ENCODE measurements around the gene CLIP4. TPM values are rescaled to one million over a fixed set of nuclear protein-coding genes. Genes with fewer than 3 reads are reported as not detected.
A peak's percentile ranks its signal among the peaks of the same experiment; 100 is the strongest.

Gene CLIP4
- total RNA-seq, 1 experiment from 2014 or later: 19.6 TPM

DNA sequence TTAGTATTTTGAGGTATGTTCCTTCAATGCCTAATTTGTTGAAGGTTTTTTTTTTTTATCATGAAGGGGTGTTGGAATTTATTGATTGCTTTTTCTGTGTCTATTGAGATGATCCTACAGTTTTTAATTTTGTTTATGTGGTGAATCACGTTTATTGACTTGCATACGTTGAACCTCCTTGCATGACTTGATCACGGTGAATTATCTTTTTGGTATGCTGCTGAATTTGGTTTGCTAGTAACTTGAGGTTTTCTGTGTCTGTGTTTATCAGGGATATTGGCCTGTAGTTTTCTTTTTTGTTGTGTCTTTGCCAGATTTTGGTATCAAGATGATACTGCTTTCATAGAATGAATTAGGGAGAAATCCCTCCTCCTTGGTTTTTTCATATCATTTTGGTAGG lies 23.9 kb downstream of the CLIP4 start:
- peaks cover 8% of the 10 kb centered on the region for H3K36me3 ChIP-seq
- H3K9me3 ChIP-seq (replicated peaks): peaks cover 9% of the 10 kb centered on the region
- peaks cover 10% of the 10 kb centered on the region for H3K4me1 ChIP-seq
- H3K4me3 ChIP-seq: no peak overlapping the region
- no peaks in the 10 kb centered on the region for H3K27me3 ChIP-seq
- DNase-seq: no peak
- H3K27ac ChIP-seq: no peak overlapping the region

DNA sequence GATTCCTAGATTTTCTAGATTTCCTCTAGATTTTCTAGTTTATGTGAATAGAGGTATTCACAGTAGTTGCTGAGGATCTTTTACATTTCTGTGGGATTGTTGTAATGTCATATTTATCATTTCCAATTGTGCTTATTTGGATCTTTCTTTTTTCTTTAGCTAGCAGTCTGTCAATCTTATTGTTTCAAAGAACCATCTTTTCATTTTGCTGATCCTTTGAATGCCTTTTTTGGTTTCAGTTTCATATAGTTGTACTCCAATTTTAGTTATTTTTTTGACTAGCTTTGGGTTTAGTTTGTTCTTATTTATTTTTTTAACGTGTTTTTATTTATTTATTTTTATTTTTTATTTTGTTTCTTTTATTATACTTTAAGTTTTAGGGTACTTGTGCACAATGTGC lies 24.5 kb downstream of the CLIP4 start:
- Histone ChIP-seq H3K4me3 (no peak overlapping the region), H3K27me3 (no peaks in the 10 kb centered on the region), H3K9me3 (replicated peaks) (peaks cover 9% of the 10 kb centered on the region), H3K4me1 (peaks cover 10% of the 10 kb centered on the region), H3K36me3 (peaks cover 12% of the 10 kb centered on the region), H3K27ac (no peak overlapping the region)
- no peak for DNase-seq

DNA sequence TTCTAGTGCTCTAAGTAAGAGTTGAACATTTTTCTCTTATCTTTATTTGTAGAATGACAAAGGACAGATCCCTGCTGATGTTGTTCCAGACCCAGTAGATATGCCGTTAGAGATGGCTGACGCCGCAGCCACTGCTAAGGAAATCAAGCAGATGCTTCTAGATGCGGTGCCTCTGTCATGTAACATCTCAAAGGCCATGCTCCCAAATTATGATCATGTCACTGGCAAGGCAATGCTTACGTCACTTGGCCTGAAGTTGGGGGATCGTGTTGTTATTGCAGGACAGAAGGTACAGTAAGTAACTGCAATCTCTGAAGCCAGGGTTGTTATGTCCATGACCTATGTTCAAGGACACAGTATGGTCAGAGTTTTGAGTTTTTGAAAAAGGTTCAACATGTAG lies 28.4 kb downstream of the CLIP4 start:
- peaks cover 9% of the 10 kb centered on the region for H3K9me3 ChIP-seq (replicated peaks)
- peaks cover 10% of the 10 kb centered on the region for H3K4me1 ChIP-seq
- H3K4me3 ChIP-seq: no peak overlapping the region
- no peak for DNase-seq
- no peaks in the 10 kb centered on the region for H3K27me3 ChIP-seq
- peaks cover 12% of the 10 kb centered on the region for H3K36me3 ChIP-seq
- H3K27ac ChIP-seq: no peak overlapping the region

DNA sequence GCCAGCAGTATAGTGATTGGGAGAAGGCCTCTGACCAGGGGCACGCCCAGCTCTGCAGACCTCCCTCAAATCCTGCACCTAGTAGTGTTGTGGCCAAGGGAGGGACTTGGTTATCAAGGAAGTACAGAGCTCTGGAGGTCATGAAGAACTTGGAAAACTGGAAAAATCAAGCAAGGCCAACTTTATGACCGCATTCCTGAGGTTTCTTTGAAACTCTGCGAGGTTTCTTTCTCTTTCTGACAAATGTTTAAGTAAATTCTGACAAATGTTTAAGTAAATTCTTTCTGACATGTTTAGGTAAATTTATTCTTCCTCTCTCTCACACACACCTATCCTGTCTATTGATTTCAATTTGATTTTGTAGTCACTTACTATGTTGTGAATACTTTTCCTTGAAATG lies 31.0 kb downstream of the CLIP4 start:
- no peaks in the 10 kb centered on the region for H3K27me3 ChIP-seq
- H3K4me3 ChIP-seq: no peak overlapping the region
- H3K27ac ChIP-seq: no peak overlapping the region
- H3K9me3 ChIP-seq (replicated peaks): no peaks in the 10 kb centered on the region
- no peak for DNase-seq
- peaks cover 8% of the 10 kb centered on the region for H3K36me3 ChIP-seq
- H3K4me1 ChIP-seq: peaks cover 4% of the 10 kb centered on the region

DNA sequence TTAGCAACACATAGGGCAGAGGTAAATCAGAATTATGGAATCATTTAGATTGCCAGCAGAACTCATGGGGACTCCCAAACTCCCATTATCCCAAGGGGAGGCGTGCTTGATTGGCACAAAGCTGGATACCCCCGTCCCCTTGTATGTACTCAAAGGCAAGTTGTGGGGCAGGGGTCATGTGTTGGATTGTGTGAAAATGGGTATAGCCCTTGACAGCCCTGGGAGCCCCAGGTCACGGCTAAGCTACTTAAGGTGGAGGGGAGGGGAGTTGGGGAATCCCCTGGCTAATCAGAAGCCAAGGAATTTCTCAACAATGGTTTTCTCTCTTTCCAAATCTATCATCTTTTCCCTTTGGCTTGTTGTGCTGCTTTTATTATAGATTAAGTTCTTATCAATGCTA lies 32.7 kb downstream of the CLIP4 start:
- no peak for DNase-seq
- H3K27me3 ChIP-seq: no peaks in the 10 kb centered on the region
- no peaks in the 10 kb centered on the region for H3K4me1 ChIP-seq
- no peak overlapping the region for H3K27ac ChIP-seq
- no peaks in the 10 kb centered on the region for H3K9me3 ChIP-seq (replicated peaks)
- H3K4me3 ChIP-seq: no peak overlapping the region
- H3K36me3 ChIP-seq: peaks cover 8% of the 10 kb centered on the region

DNA sequence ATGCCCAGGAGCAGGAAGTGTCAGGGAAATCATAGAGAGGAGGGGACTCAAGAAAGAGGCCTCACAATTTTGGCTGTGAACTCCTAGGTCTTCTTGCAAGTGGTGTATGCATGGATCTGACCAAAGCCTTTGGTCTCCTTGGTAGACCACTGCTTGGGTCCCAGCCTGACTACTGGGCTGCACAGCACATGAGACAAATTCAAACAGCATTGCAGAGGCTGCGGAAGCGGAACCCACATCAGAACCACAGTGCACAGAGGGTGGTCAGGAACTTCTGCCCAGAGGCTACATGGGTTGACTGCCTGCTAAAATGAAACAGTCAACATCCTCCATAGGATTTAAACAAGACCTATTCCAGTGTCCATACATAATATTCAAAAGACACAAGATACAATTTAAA lies 39.4 kb downstream of the CLIP4 start:
- H3K36me3 ChIP-seq: peaks cover 7% of the 10 kb centered on the region
- H3K27me3 ChIP-seq: no peaks in the 10 kb centered on the region
- no peaks in the 10 kb centered on the region for H3K9me3 ChIP-seq (replicated peaks)
- no peak for DNase-seq
- H3K4me3 ChIP-seq: no peak overlapping the region
- no peak overlapping the region for H3K27ac ChIP-seq
- no peaks in the 10 kb centered on the region for H3K4me1 ChIP-seq

DNA sequence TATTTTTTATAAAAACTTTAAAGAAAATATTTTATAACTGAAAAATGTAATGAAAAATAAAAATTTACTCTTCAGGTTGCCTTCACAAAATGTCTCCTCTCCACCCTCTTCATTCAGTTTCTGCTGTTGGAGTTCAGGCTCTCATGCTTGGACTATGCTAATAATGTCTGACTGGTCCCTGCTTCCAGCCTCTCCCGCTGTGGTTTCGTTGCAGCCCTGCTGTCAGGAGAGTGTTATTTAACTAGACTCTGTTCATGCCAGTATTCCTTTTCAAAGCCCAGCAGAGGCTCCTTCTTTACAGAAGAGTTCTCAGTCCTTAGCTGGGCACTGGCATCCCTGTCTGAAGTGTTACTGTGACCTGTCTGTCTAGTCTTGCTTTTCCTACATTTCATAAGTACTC lies 40.4 kb downstream of the CLIP4 start:
- Histone ChIP-seq H3K4me1 (no peaks in the 10 kb centered on the region), H3K4me3 (no peak overlapping the region), H3K27ac (no peak overlapping the region), H3K36me3 (peaks cover 7% of the 10 kb centered on the region), H3K9me3 (replicated peaks) (no peaks in the 10 kb centered on the region), H3K27me3 (no peaks in the 10 kb centered on the region)
- no peak for DNase-seq

DNA sequence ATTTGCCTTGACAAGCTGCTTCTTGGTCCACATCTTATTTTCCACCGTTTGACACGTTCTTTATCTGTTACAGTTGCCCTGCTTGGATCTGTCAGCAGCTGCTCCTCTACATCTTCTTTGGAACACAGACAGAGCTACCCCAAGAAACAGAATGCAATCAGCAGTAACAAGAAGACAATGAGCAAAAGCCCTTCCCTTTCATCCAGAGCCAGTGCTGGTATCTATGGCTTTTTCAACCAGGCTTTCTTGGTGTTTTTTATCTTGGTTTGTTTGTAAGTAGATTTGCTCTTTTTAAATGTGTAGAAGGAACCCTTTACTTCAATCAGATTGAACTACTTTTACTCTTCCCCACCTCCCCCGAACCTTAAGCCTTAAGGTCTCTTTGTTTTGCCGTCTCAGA lies 41.9 kb downstream of the CLIP4 start:
- H3K4me1 ChIP-seq: no peaks in the 10 kb centered on the region
- no peak overlapping the region for H3K27ac ChIP-seq
- no peaks in the 10 kb centered on the region for H3K9me3 ChIP-seq (replicated peaks)
- H3K36me3 ChIP-seq: peaks cover 7% of the 10 kb centered on the region
- H3K27me3 ChIP-seq: no peaks in the 10 kb centered on the region
- no peak overlapping the region for H3K4me3 ChIP-seq
- no peak for DNase-seq

DNA sequence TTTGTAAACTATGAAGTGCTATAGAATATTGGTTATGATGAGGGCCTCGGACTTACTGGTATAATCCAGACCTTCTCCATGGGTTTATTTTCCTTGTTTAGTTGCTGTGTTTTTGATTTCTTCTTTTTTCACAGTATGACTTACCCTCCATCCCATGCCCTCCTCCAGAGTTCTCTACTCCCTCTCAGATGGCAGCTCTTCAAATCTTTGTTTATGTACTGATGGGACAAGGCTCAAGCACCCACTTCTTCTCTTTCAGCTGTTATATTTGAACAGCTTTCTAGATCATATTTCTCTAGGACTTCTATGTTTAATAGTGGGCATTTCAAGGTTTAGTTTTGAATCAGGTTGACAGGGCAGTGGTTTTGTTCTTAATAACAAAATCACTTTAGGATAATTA lies 43.9 kb downstream of the CLIP4 start:
- no peak overlapping the region for H3K27ac ChIP-seq
- no peak overlapping the region for H3K4me3 ChIP-seq
- H3K4me1 ChIP-seq: no peaks in the 10 kb centered on the region
- peaks cover 7% of the 10 kb centered on the region for H3K36me3 ChIP-seq
- DNase-seq: peak in 1 of 2 experiments; percentile 35
- no peaks in the 10 kb centered on the region for H3K9me3 ChIP-seq (replicated peaks)
- H3K27me3 ChIP-seq: no peaks in the 10 kb centered on the region

DNA sequence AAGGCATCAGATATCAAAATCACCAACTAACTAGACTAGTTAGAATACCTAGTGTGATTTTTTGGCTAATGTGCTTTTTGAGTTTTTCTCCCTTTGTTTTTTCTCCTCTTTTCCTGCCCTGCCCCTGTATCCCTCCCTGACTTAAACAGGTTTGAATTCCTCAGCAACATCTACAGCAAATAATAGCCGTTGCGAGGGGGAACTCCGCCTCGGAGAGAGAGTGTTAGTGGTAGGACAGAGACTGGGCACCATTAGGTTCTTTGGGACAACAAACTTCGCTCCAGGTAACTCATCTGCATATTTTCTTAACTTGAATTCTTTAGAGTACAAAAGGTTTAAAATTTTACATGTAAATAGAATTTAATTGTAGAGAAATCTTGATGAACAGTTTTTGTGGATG lies 45.0 kb downstream of the CLIP4 start:
- Histone ChIP-seq H3K4me1 (no peaks in the 10 kb centered on the region; the same call in 1 of the 2 replicates), H3K9me3 (replicated peaks) (no peaks in the 10 kb centered on the region), H3K27ac (no peak overlapping the region), H3K36me3 (peaks cover 7% of the 10 kb centered on the region), H3K4me3 (no peak overlapping the region), H3K27me3 (no peaks in the 10 kb centered on the region)
- no peak for DNase-seq

DNA sequence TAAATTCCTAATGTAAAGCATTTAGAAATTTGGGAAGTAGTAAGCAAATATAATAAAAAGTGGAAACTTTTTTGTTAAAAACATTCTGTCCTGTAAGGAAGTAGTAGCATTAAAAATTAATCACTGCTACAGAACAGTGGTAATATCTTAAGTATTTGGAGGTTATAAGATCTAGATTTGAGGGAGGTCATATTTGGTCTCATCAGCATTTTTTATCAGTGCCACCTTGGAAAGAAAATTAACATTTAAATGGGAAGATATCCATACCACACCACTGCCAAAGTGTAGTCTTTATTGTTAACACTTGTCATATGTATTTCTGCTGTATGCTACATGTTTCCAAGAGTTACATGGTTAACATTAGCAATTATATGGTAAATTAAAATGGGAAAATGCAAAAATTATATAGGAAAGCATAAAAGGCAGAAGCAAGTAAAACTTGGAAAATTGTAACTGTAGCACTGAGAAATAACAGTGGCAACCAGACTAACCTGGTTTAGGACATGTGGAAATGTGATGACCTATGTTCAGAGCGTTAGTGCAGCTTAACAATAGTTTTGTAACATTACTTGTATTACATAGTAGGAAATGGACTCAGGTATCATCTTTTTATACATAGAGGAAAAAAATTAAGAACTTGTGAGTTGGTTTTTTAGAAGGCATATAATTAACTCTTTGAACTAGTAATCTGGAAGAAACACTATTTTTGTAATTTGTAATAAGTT lies 47.2 kb downstream of the CLIP4 start:
- Histone ChIP-seq H3K9me3 (replicated peaks) (no peaks in the 10 kb centered on the region), H3K4me1 (peaks cover 2% of the 10 kb centered on the region), H3K27ac (no peak overlapping the region), H3K4me3 (no peak overlapping the region), H3K27me3 (no peaks in the 10 kb centered on the region), H3K36me3 (peaks cover 5% of the 10 kb centered on the region)
- DNase-seq: no peak

DNA sequence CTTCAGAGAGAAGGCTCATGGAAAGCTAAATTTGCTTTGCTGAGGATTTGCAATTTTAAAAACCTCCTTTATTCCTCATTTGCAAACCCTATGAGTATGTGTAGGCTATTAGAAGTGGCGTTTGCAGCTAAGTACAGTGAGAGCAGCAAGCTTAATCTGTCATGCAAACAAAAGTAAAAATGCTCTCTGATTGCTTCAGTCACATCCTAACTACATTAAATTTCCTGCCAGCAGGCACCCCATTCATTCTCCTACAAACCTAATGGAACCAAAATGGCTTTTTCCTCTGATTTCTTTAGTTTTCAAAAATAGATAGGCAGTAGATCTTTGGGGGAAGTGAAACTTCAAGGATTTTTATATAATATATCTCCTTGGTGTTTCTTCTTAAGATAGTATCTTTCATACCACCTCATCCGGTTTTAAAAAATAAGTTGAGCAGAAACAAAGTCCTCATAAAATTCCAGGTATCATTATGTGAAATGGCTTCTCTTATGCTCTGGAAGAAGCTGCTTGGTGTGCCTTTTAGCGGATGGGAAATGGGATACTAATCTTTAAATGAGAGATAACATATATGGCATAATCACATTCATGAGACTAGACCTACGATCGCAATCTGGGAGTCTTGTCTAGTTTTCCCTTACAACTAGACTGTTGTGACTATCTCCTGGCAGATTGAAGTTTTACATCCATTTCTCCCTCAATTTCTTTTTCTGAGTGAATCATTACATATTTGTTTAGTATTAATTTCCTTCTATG lies 49.1 kb downstream of the CLIP4 start:
- Histone ChIP-seq H3K4me1 (peaks cover 2% of the 10 kb centered on the region), H3K9me3 (replicated peaks) (no peaks in the 10 kb centered on the region), H3K27ac (no peak overlapping the region), H3K27me3 (no peaks in the 10 kb centered on the region), H3K36me3 (peaks cover 3% of the 10 kb centered on the region; the same call in 1 of the 2 replicates), H3K4me3 (no peak overlapping the region)
- DNase-seq: no peak

DNA sequence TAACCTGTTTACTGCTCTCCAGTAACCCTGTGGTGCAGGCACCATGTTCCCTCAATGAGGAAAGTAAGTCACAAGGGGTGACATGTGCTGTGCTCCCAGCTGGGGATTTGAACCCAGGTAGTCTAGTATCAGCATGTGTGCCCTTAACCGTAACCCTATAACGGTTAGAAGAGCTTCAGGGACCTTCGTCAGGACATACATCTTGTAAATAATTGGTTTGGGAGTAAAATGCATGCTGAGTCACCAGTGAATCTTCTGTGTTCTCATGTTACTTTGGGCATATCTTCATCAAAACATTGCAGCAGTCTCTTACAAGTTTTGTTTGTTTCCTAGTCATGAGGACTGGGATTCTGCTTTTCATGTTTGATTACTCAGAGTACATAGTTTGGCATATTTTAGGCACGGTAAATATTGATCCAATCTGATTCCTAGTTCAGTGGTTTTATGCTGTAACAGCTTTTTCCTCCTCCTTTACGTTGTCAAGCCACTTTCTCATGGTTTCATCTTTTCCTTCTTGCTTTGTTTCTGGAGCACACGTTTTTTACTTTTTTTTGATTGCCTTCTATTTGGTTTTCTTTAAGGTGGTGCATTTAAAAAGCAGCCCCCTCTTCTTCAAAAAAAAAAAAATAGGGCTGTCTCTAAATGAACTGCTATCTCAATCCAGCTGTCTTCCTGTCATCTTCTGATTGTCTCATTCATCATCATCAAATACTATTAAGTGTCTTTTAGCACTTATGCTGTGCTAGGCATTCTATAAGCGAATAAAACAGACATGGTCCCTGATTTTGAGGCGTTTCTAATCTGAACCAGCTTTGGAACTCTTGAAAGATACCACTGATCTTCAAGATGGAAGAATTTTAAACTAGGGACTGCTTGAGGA lies 50.4 kb downstream of the CLIP4 start:
- Histone ChIP-seq H3K27me3 (no peaks in the 10 kb centered on the region), H3K27ac (no peak overlapping the region), H3K4me1 (peaks cover 2% of the 10 kb centered on the region), H3K9me3 (replicated peaks) (no peaks in the 10 kb centered on the region), H3K4me3 (no peak overlapping the region), H3K36me3 (peaks cover 3% of the 10 kb centered on the region; the same call in 1 of the 2 replicates)
- peak; percentile 13 to 59 for DNase-seq

DNA sequence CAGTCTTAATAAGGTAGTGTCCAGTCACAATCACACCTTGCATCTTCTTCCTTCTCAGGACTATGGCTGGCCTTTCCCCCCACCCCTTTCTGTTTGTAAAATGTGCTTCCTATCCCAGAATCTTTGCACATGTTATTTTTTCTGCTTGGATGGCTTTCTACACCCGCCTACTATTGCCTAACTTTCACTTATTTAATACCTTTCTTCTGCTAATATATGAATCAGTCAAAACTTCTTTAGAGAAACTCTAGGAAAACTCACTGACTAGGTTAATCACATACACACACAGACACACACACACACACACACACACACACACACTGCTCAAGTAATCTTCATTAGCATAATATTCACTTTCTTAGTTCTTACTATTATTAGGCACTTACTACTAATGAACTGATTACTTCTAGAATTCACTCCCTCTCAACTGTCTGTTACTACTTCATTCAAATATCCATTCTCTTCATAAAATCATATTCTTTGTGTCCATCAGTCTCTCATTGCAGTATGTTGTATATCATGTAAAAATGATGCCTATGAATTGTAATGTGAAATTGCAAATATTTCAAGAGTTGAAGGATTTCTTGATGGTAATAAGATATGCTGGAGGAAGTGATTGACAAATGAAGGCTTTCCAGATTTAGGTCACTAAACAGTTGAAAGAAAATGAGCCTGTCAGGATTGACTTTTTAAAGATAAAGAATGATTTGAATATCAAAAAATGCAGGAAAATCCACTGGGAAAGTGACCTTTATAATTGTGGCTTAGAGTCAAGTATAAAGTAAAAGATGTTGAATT lies 51.2 kb downstream of the CLIP4 start:
- no peak for DNase-seq
- H3K4me3 ChIP-seq: no peak overlapping the region
- no peak overlapping the region for H3K27ac ChIP-seq
- no peaks in the 10 kb centered on the region for H3K9me3 ChIP-seq (replicated peaks)
- H3K4me1 ChIP-seq: peaks cover 2% of the 10 kb centered on the region
- H3K36me3 ChIP-seq: peaks cover 3% of the 10 kb centered on the region; the same call in 1 of the 2 replicates
- no peaks in the 10 kb centered on the region for H3K27me3 ChIP-seq
